ENCODE results near the gene IRAK1.

Gene IRAK1

GRCh38 chrX:154040307-154040756 lies 20.6 kb upstream of the IRAK1 start:
- DNase-seq = no peak

GRCh38 chrX:154039577-154039976 lies 19.9 kb upstream of the IRAK1 start:
- DNase-seq = no peak

- no peak for DNase-seq
These were observed 19.0 kb upstream of the IRAK1 start for GRCh38 chrX:154038656-154039055.

GRCh38 chrX:154037754-154038153 lies 18.1 kb upstream of the IRAK1 start:
- no peak for DNase-seq

GRCh38 chrX:154036513-154036912 lies 16.8 kb upstream of the IRAK1 start:
- DNase-seq = no peak

GRCh38 chrX:154033848-154034247 lies 14.1 kb upstream of the IRAK1 start:
- DNase-seq = no peak

GRCh38 chrX:154032653-154033052 lies 13.0 kb upstream of the IRAK1 start:
- no peak for DNase-seq

GRCh38 chrX:154032160-154032559 lies 12.5 kb upstream of the IRAK1 start:
- no peak for DNase-seq

GRCh38 chrX:154030715-154031305 lies 11.1 kb upstream of the IRAK1 start:
- no peak for DNase-seq

GRCh38 chrX:154030266-154030665 lies 10.6 kb upstream of the IRAK1 start:
- DNase-seq = no peak

- no peak for DNase-seq
These were observed 9.7 kb upstream of the IRAK1 start for GRCh38 chrX:154029439-154029838.

- DNase-seq = no peak
These were observed 8.9 kb upstream of the IRAK1 start for GRCh38 chrX:154028502-154029184.

- DNase-seq = no peak
These were observed 8.3 kb upstream of the IRAK1 start for GRCh38 chrX:154027986-154028385.

- no peak for DNase-seq
These were observed 7.3 kb upstream of the IRAK1 start for GRCh38 chrX:154027022-154027402.

GRCh38 chrX:154026136-154027021 lies 6.7 kb upstream of the IRAK1 start:
- DNase-seq = no peak

GRCh38 chrX:154025230-154025629 lies 5.5 kb upstream of the IRAK1 start:
- no peak for DNase-seq

GRCh38 chrX:154024271-154024670 lies 4.6 kb upstream of the IRAK1 start:
- no peak for DNase-seq

GRCh38 chrX:154023276-154024000 lies 3.7 kb upstream of the IRAK1 start:
- DNase-seq = no peak

GRCh38 chrX:154022108-154022507 lies 2.4 kb upstream of the IRAK1 start:
- no peak for DNase-seq

GRCh38 chrX:154021131-154021611 lies 1.5 kb upstream of the IRAK1 start:
- DNase-seq = no peak

GRCh38 chrX:154020536-154021115 lies 924 bp upstream of the IRAK1 start:
- DNase-seq = no peak

- no peak for DNase-seq
These were observed 561 bp downstream of the IRAK1 start for GRCh38 chrX:154019061-154019621.
